GM12891 (cell line): Measurements from ENCODE around the gene MAFF.

ENCODE experiments used
- POLR2A ChIP-seq: IDR thresholded peaks from 2 replicates; pipeline ENCODE4 v1.6.1; 2011; ENCODE audit warnings: low read depth, low read length, control low read depth
- POLR2AphosphoS5 ChIP-seq: IDR thresholded peaks from 2 replicates; pipeline ENCODE4 v1.6.1; 2011; ENCODE audit warnings: low read depth, low read length, control low read depth
- POU2F2 ChIP-seq: IDR thresholded peaks from 2 replicates; pipeline ENCODE4 v1.6.1; 2011; ENCODE audit warnings: low read depth, mild to moderate bottlenecking, control low read depth, low read length, moderate library complexity
- SPI1 ChIP-seq: IDR thresholded peaks from 2 replicates; pipeline ENCODE4 v1.6.1; 2011; ENCODE audit warnings: low read depth, low read length, control low read depth
- TAF1 ChIP-seq: IDR thresholded peaks from 2 replicates; pipeline ENCODE4 v1.6.1; 2011; ENCODE audit warnings: low read depth, low read length, control low read depth

DNA sequence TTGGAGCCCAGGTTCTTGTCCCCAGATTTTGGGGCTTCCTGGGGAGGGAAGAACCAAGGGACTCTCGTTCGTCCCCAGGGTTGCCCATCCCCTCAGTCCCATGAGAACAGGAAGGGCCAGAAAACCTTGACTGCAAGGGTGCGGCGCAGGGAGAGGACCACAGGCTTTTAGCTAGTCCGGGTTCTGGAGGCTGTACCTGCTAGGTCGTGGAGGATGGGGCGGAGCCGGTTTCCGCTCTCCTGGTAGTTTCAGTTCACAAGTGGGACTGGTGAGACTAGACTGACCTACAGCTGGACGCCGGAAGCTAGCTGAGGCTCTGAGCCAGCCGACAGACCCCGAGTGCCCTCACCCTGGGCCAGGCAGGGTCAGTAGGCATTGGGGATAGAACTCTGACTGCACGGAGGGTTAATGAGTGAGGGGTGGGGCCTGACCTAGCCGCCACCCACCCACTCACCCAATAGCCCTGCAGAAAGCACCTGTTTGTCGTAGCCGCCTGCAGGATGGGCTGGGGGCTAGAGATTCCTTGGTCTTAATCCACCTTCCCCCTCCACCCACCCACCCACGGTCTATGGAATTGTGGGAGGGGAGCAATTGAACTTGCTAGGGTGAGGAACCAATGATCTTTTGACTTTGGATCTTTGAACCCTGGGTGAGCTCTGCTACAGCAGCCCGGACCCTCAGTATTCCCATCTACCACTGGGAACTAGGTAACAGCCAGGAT is 1.5 kb downstream of the MAFF start:
- TF ChIP-seq TAF1 = no peak
- TF ChIP-seq SPI1 = 0 out of 2 replicates have a peak, but pooled peaks have one; percentile 9
- no peak; the same call in 1 of the 2 replicates for TF ChIP-seq POU2F2
- no peak for TF ChIP-seq POLR2AphosphoS5
- TF ChIP-seq POLR2A = no peak
